H1 (cell line): ENCODE data around the gene GSTM3. TPM values are rescaled to one million over a fixed set of nuclear protein-coding genes. Genes with fewer than 3 reads are reported as not detected.
A peak's percentile ranks its signal among the peaks of the same experiment; 100 is the strongest.

Experiments used
- CTCF ChIA-PET: fragments of 300-600 bp; sonication (Branson Sonifier 250); formaldehyde crosslinking; loops from one replicate; lab custom pipeline; 2021; ENCODE audit not compliant: partially characterized antibody; lab: Charles Lee
- POLR2A ChIA-PET: fragments of 300-600 bp; sonication (Branson Sonifier 250); formaldehyde crosslinking; loops from one replicate; lab custom pipeline; 2021; ENCODE audit warnings: inconsistent platforms; ENCODE audit not compliant: partially characterized antibody; lab: Charles Lee
- DNase-seq, 2 experiments: peaks; one replicate each; pipeline versions ENCODE4 v3.0.0 to v3.0.0-alpha.2; 2010 to 2022; ENCODE audit warnings: low spot score in 2 of 2, low read depth in 1 of 2, mixed read lengths in 1 of 2
- FAIRE-seq: peaks from 2 replicates; lab custom pipeline; 2011; peaks lifted over from hg19 to GRCh38; lab: Jason Lieb, UNC
- H2AFZ ChIP-seq: 2 replicates; pipeline ENCODE4 v1.8.1; 2012; ENCODE audit warnings: low read length, inconsistent platforms
- H2AK5ac ChIP-seq: 2 replicates; pipeline ENCODE4 v1.6.1; 2013; ENCODE audit warnings: low read depth, low read length
- H2BK120ac ChIP-seq: replicated peaks from 2 replicates; pipeline ENCODE3; 2013; ENCODE audit warnings: low read depth, low read length, inconsistent platforms
- H2BK12ac ChIP-seq: 2 replicates; pipeline ENCODE4 v1.6.1; 2013; ENCODE audit warnings: low read depth, low read length
- H2BK15ac ChIP-seq: 2 replicates; pipeline ENCODE4 v1.6.1; 2013; ENCODE audit warnings: low read length
- H2BK20ac ChIP-seq: 2 replicates; pipeline ENCODE4 v1.6.1; 2013; ENCODE audit warnings: low read length
- H2BK5ac ChIP-seq: 2 replicates; pipeline ENCODE4 v1.6.1; 2013; ENCODE audit warnings: low read depth, low read length
- H3K14ac ChIP-seq: 2 replicates; pipeline ENCODE4 v1.6.1; 2013; ENCODE audit warnings: inconsistent platforms; ENCODE audit not compliant: insufficient read length
- H3K18ac ChIP-seq: 2 replicates; pipeline ENCODE4 v1.6.1; 2013; ENCODE audit warnings: low read length; ENCODE audit errors: extremely low read depth
- H3K23ac ChIP-seq: 2 replicates; pipeline ENCODE4 v1.6.1; 2013; ENCODE audit warnings: inconsistent platforms; ENCODE audit not compliant: insufficient read length
- H3K23me2 ChIP-seq: 2 replicates; pipeline ENCODE4 v1.6.1; 2013; ENCODE audit warnings: low read depth, low read length
- H3K27ac ChIP-seq: 2 replicates; pipeline ENCODE4 v1.6.1; 2011; ENCODE audit warnings: low read depth, low read length, inconsistent platforms
- H3K27me3 ChIP-seq, 4 experiments: replicated peaks in 1 of 4; 1 replicate in 1 of 4; 2 replicates in 3 of 4; pipeline versions ENCODE4 v1.6.1 to v1.8.1; 2011 to 2013; ENCODE audit warnings: low read length in 3 of 4, mild to moderate bottlenecking in 3 of 4, inconsistent platforms in 2 of 4, mixed read lengths in 2 of 4, moderate library complexity in 1 of 4; ENCODE audit not compliant: control insufficient read depth in 3 of 4, insufficient read depth in 3 of 4; ENCODE audit errors: extremely low read depth in 1 of 4
- H3K36me3 ChIP-seq, 4 experiments: 2 replicates each; pipeline versions ENCODE4 v1.6.1 to v1.8.1; 2011 to 2013; ENCODE audit warnings: mild to moderate bottlenecking in 4 of 4, low read length in 3 of 4, moderate library complexity in 2 of 4, control low read depth in 1 of 4, inconsistent platforms in 1 of 4; ENCODE audit not compliant: insufficient read depth in 4 of 4, control insufficient read depth in 2 of 4
- H3K4ac ChIP-seq: replicated peaks from 2 replicates; pipeline ENCODE3; 2013; ENCODE audit warnings: low read length, low read depth, mixed read lengths, inconsistent platforms; ENCODE audit not compliant: insufficient read length
- H3K4me1 ChIP-seq, 4 experiments: replicated peaks in 1 of 4; 1 replicate in 1 of 4; 2 replicates in 3 of 4; pipeline versions ENCODE4 v1.6.1 to v1.8.1; 2011 to 2013; ENCODE audit warnings: low read length in 3 of 4, inconsistent platforms in 2 of 4, mixed read lengths in 1 of 4; ENCODE audit not compliant: insufficient read depth in 4 of 4, control insufficient read depth in 3 of 4
- H3K4me2 ChIP-seq, 2 experiments: 2 replicates each; pipeline versions ENCODE4 v1.6.1 to v1.8.1; 2011 to 2013; ENCODE audit warnings: low read depth in 2 of 2, low read length in 2 of 2, control low read depth in 1 of 2, inconsistent platforms in 1 of 2, mild to moderate bottlenecking in 1 of 2; ENCODE audit not compliant: insufficient read depth in 1 of 2
- H3K4me3 ChIP-seq, 4 experiments: fragments of 200-600, 300-600 bp in 1 of 4; sonication (generic), shearing (Covaris generic), sonication (Bioruptor Twin) in 1 of 4; 2 replicates each; pipeline versions ENCODE4 v1.5.1 to v1.8.1; 2011 to 2016; ENCODE audit warnings: low read length in 4 of 4, low read depth in 3 of 4, control low read depth in 2 of 4, inconsistent platforms in 2 of 4, mild to moderate bottlenecking in 2 of 4, mixed read lengths in 1 of 4, moderate library complexity in 1 of 4; ENCODE audit not compliant: insufficient read depth in 2 of 4; ENCODE audit errors: extremely low read depth in 1 of 4
- H3K56ac ChIP-seq: replicated peaks from 2 replicates; pipeline ENCODE3; 2013; ENCODE audit warnings: low read depth, mild to moderate bottlenecking, mixed read lengths, low read length, inconsistent platforms; ENCODE audit not compliant: insufficient read length
- H3K79me1 ChIP-seq: 2 replicates; pipeline ENCODE4 v1.6.1; 2013; ENCODE audit warnings: low read depth, low read length, control low read depth
- H3K79me2 ChIP-seq, 2 experiments: 2 replicates each; pipeline versions ENCODE4 v1.6.1 to v1.8.1; 2012 to 2013; ENCODE audit warnings: low read length in 2 of 2, mild to moderate bottlenecking in 2 of 2, inconsistent platforms in 1 of 2; ENCODE audit not compliant: insufficient read depth in 2 of 2, control insufficient read depth in 1 of 2
- H3K9ac ChIP-seq, 4 experiments: replicated peaks in 1 of 4; 1 replicate in 1 of 4; 2 replicates in 3 of 4; pipeline versions ENCODE4 v1.6.1 to v1.8.1; 2011 to 2013; ENCODE audit warnings: low read depth in 3 of 4, low read length in 3 of 4, control low read depth in 2 of 4, mild to moderate bottlenecking in 2 of 4, moderate library complexity in 2 of 4, inconsistent platforms in 1 of 4; ENCODE audit errors: extremely low read depth in 1 of 4
- H3K9me3 ChIP-seq, 2 experiments: 2 replicates each; pipeline versions ENCODE4 v1.6.1 to v1.8.1; 2012 to 2013; ENCODE audit warnings: mild to moderate bottlenecking in 2 of 2, moderate library complexity in 2 of 2, control low read depth in 1 of 2, inconsistent platforms in 1 of 2, low read depth in 1 of 2, low read length in 1 of 2, mixed read lengths in 1 of 2; ENCODE audit not compliant: insufficient read depth in 2 of 2
- H4K20me1 ChIP-seq, 2 experiments: replicated peaks in 1 of 2; 2 replicates each; pipeline versions ENCODE3 to v1.8.1; 2011 to 2013; ENCODE audit warnings: inconsistent platforms in 2 of 2, low read length in 2 of 2, mild to moderate bottlenecking in 1 of 2; ENCODE audit not compliant: insufficient read depth in 2 of 2, control insufficient read depth in 1 of 2
- H4K5ac ChIP-seq: 2 replicates; pipeline ENCODE4 v1.6.1; 2013; ENCODE audit warnings: low read length, low read depth, mixed read lengths, inconsistent platforms; ENCODE audit not compliant: insufficient read length
- H4K8ac ChIP-seq: 2 replicates; pipeline ENCODE4 v1.8.0; 2013; ENCODE audit warnings: mild to moderate bottlenecking, moderate library complexity, low read length, inconsistent platforms; ENCODE audit not compliant: insufficient read depth; ENCODE audit errors: extremely low read depth
- H4K91ac ChIP-seq: replicated peaks from 2 replicates; pipeline ENCODE3; 2013; ENCODE audit warnings: low read length, mixed read lengths, inconsistent platforms; ENCODE audit not compliant: insufficient read length
- BACH1 ChIP-seq: IDR thresholded peaks from 2 replicates; pipeline ENCODE4 v1.6.1; 2012; ENCODE audit warnings: low read length, improper control_type of control experiment
- CHD2 ChIP-seq: IDR thresholded peaks from 2 replicates; pipeline ENCODE4 v1.6.1; 2012; ENCODE audit warnings: low read length, improper control_type of control experiment
- EP300 ChIP-seq, 2 experiments: IDR thresholded peaks; 1 replicate in 1 of 2; 2 replicates in 1 of 2; pipeline ENCODE4 v1.6.1; 2011 to 2012; ENCODE audit warnings: low read depth in 2 of 2, low read length in 2 of 2, mild to moderate bottlenecking in 2 of 2, borderline replicate concordance in 1 of 2, inconsistent platforms in 1 of 2, moderate library complexity in 1 of 2
- FOSL1 ChIP-seq: IDR thresholded peaks from 2 replicates; pipeline ENCODE4 v1.6.1; 2011; ENCODE audit warnings: mild to moderate bottlenecking, low read depth, low read length, moderate library complexity; ENCODE audit not compliant: insufficient read depth
- GABPA ChIP-seq: IDR thresholded peaks from 2 replicates; pipeline ENCODE4 v1.6.1; 2011; ENCODE audit warnings: mild to moderate bottlenecking, low read length, moderate library complexity, borderline replicate concordance; ENCODE audit not compliant: insufficient read depth
- HDAC2 ChIP-seq, 2 experiments: fragments of 300-600 bp in 1 of 2; sonication (generic) in 1 of 2; IDR thresholded peaks; 2 replicates each; pipeline ENCODE4 v1.6.1; 2011 to 2012; ENCODE audit warnings: low read depth in 2 of 2, low read length in 2 of 2, mild to moderate bottlenecking in 2 of 2, moderate library complexity in 2 of 2, borderline replicate concordance in 1 of 2, inconsistent platforms in 1 of 2
- KDM1A ChIP-seq: fragments of 200-600, 300-600 bp; sonication (generic); IDR thresholded peaks from 2 replicates; pipeline ENCODE4 v1.7.1; 2016; ENCODE audit warnings: mild to moderate bottlenecking, low read length, borderline replicate concordance
- RAD21 ChIP-seq, 2 experiments: IDR thresholded peaks in 1 of 2; conservative IDR thresholded peaks in 1 of 2; 2 replicates each; pipeline ENCODE4 v1.6.1; 2011; ENCODE audit warnings: low read depth in 2 of 2, low read length in 2 of 2, improper control_type of control experiment in 1 of 2, inconsistent platforms in 1 of 2, mild to moderate bottlenecking in 1 of 2, moderate library complexity in 1 of 2
- SRF ChIP-seq: IDR thresholded peaks from 2 replicates; pipeline ENCODE4 v1.6.1; 2011; ENCODE audit warnings: mild to moderate bottlenecking, low read depth, low read length, moderate library complexity
- TAF1 ChIP-seq: IDR thresholded peaks from 2 replicates; pipeline ENCODE4 v1.6.1; 2011; ENCODE audit warnings: mild to moderate bottlenecking, low read depth, low read length
- TBP ChIP-seq: IDR thresholded peaks from 2 replicates; pipeline ENCODE4 v1.6.1; 2011; ENCODE audit warnings: low read depth, low read length, improper control_type of control experiment
- WGBS, 2 experiments: shearing (Covaris generic) in 1 of 2; methylation state at CpG; one replicate each; pipeline versions ENCODE4 v1.1.6 to v1.1.7; 2013 to 2015; ENCODE audit warnings: low lambda C conversion rate in 2 of 2, mixed read lengths in 2 of 2, inconsistent platforms in 1 of 2, low coverage in 1 of 2, missing lambda C conversion rate in 1 of 2; ENCODE audit not compliant: insufficient replicate concordance in 2 of 2, insufficient coverage in 1 of 2, insufficient read length in 1 of 2; ENCODE audit errors: extremely low coverage in 1 of 2, missing lambda C conversion rate in 1 of 2; 5-methylcytosine and 5-hydroxymethylcytosine counted together
- polyA plus RNA-seq, 7 experiments: library from polyadenylated mRNA; depleted of rRNA in 3 of 7; stranded (reverse) in 5 of 7; unstranded in 2 of 7; fragments of >200 nt in 5 of 7; fragments of 200-250 nt in 2 of 7; gene quantifications; 1 replicate in 5 of 7; 2 replicates in 1 of 7; 4 replicates in 1 of 7; pipeline versions ENCODE4 v1.2.1 to v1.2.3, GENCODE V29; 2011 to 2013; ENCODE audit warnings: missing spikeins in 2 of 7, mixed read lengths in 2 of 7
- total RNA-seq: library from RNA; stranded (reverse); fragmentation: NEBNext Ultra II Directional; extraction: Animal tissue kit (Norgen Biotek cat#: 25700); gene quantifications from 2 replicates; pipeline ENCODE4 v1.2.1, GENCODE V29; 2021

GSTM3 gene
- total and polyA plus RNA-seq, 2 of the 8 experiments (the other 6 are each of a cell fraction or from before 2014, with no cell fraction given) = 2.2 to 5.1 TPM

GRCh38 chr1:109764561-109765482 is 24.0 kb upstream of the GSTM3 start:
- no peak overlapping the region for H2BK5ac ChIP-seq
- 0 out of 2 replicates have a peak, but pooled peaks cover 1% of the 10 kb centered on the region for H3K23me2 ChIP-seq
- no peak for FAIRE-seq
- no peak overlapping the region for H2BK15ac ChIP-seq
- H2BK120ac ChIP-seq = no peak overlapping the region
- no peaks in the 10 kb centered on the region for H3K27me3 ChIP-seq
- H3K14ac ChIP-seq = no peak overlapping the region
- H2AFZ ChIP-seq = no peak overlapping the region
- H4K20me1 ChIP-seq = no peaks in the 10 kb centered on the region
- no peak for DNase-seq
- H4K8ac ChIP-seq = peak overlapping the region; percentile 57; the same call in 1 of the 2 replicates
- H3K18ac ChIP-seq = no peak overlapping the region
- H3K9me3 ChIP-seq = no peaks in the 10 kb centered on the region
- no peak overlapping the region for H3K56ac ChIP-seq
- POLR2A ChIA-PET = no interaction called here
- no peak overlapping the region for H2AK5ac ChIP-seq
- WGBS, 2 experiments = 86% methylated on average over 13 of the region's 13 CpGs; no CpG with 5 or more reads in 1 of the 2 experiments
- no peak overlapping the region for H4K91ac ChIP-seq
- no peak overlapping the region for H3K4me3 ChIP-seq
- no peak overlapping the region for H3K23ac ChIP-seq
- H3K4me1 ChIP-seq = no peaks in the 10 kb centered on the region; a peak in 1 of 7 replicates
- H2BK12ac ChIP-seq = no peak overlapping the region
- H3K79me1 ChIP-seq = no peaks in the 10 kb centered on the region
- no peak overlapping the region for H4K5ac ChIP-seq
- H3K4ac ChIP-seq = no peak overlapping the region
- CTCF ChIA-PET = interaction anchor here (0.9 to 5.1 kb wide), 9 partner anchors 10 to 232 kb away, joined by 3 to 43 read pairs (median 3); no protein-coding TSS in a partner anchor
- H3K79me2 ChIP-seq = no peaks in the 10 kb centered on the region
- H3K9ac ChIP-seq = no peak overlapping the region
- H3K27ac ChIP-seq = no peak overlapping the region
- H3K4me2 ChIP-seq = no peak overlapping the region
- H2BK20ac ChIP-seq = no peak overlapping the region
- H3K36me3 ChIP-seq = no peaks in the 10 kb centered on the region
- TF ChIP-seq HDAC2 (IDR thresholded peaks at IDR 0.05; ENCODE audit: borderline replicate concordance in 1 of 2, low read depth in 2 of 2, low read length in 2 of 2) = no peak
- TF ChIP-seq RAD21 (IDR thresholded peaks at IDR 0.05 in 1 of 2, conservative IDR thresholded peaks at IDR 0.05 in 1 of 2; ENCODE audit: low read depth in 2 of 2, low read length in 2 of 2) = no peak
- TF ChIP-seq BACH1 = no peak
- TF ChIP-seq SRF = no peak
- TF ChIP-seq FOSL1 = no peak
- TF ChIP-seq EP300 (IDR thresholded peaks at IDR 0.05; ENCODE audit: borderline replicate concordance in 1 of 2, low read depth in 2 of 2, low read length in 2 of 2) = no peak
- no peak for TF ChIP-seq CHD2
- no peak for TF ChIP-seq TAF1
- TF ChIP-seq KDM1A = no peak
- TF ChIP-seq GABPA = no peak
- no peak for TF ChIP-seq TBP
